Body of pancreas (tissue), 4 donors: ENCODE results near the gene EIF3A.

Experiments used
- CTCF ChIP-seq, 7 experiments: fragments of 450-650 bp in 4 of 7; fragments of 200-600 bp in 3 of 7; sonication (generic) in 3 of 7; IDR thresholded peaks; one replicate each; pipeline ENCODE4 v1.5.1; 2016 to 2019; ENCODE audit warnings: antibody characterized with exemption in 7 of 7
- POLR2A ChIP-seq, 3 donors: fragments of 450-650 bp; IDR thresholded peaks; one replicate each; pipeline ENCODE4 v1.6.1; 2016; ENCODE audit warnings: antibody characterized with exemption in 3 of 3, mild to moderate bottlenecking in 2 of 3

- TF ChIP-seq POLR2A (IDR thresholded peaks at IDR 0.05) (no peak), CTCF (IDR thresholded peaks at IDR 0.05) (no peak)
These were observed 50.8 kb downstream of the EIF3A start, which contains the start of gene NANOS1 for GRCh38 chr10:119029613-119030420.
